ENCODE results near the gene DLGAP1.
A peak's percentile ranks its signal among the peaks of the same experiment; 100 is the strongest.
"Not testable (repeated sequence)": the region's sequence is repeated elsewhere in the genome, so short reads cannot be mapped to it uniquely, and the experiment has no call there.

The DLGAP1 gene

DNA sequence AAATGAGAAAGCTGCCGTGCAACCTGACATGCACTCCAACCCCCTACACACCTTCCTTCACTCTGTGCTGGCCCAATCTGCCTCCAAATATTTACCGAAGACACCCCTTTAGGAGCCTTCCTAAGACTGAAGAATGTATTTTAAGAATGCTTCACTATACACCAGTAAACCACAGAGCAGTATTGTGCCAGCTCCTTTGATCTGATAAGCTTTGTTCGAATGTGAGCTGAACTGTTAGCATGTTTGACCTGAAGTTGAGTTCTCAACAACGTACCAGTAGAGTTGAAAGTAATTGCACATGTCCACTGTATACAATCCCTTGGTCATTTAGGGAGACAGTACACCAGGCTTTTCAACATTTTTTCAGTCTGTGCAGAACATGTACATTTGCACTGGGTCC, 745.9 kb downstream of the DLGAP1 start:
- peak; percentile 74 for DNase-seq

DNA sequence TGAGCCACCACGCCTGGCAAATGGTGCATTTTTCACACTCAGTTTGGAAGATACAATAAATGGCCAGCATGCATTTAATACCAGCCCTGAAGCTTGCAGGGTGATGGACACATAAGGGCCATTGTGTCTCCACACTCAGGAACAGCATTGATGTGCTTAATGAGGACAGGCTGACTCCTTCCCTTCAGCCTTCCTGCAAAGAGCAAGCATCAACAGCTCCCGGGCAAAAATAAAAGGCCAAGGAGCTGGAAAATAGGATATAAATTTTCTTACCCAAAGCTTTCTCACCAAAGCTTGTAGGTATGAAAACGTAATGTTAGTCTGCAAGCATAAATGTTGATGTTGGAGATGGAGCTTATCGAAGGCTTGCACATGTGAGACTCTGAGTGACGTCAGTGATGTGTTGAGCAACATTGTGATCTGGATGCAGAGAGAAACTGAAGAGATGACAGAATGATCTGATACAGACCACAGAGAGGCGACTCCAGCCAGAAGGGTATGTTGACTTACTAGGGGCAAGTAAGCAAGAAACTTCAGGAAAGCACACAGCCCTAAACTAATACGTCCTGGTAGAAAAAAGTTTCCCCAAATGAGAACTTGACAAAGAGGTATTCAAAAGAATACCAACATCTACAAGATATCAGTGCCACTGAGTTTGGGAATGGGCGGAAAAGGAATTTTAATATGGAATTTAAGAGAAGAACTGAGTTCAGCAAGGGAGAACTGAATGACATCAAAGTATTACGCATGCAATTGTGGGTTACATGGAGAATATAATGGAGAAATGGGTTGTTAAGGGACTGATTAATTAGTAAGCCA, 748.6 kb downstream of the DLGAP1 start:
- peak; percentile 95 for DNase-seq

DNA sequence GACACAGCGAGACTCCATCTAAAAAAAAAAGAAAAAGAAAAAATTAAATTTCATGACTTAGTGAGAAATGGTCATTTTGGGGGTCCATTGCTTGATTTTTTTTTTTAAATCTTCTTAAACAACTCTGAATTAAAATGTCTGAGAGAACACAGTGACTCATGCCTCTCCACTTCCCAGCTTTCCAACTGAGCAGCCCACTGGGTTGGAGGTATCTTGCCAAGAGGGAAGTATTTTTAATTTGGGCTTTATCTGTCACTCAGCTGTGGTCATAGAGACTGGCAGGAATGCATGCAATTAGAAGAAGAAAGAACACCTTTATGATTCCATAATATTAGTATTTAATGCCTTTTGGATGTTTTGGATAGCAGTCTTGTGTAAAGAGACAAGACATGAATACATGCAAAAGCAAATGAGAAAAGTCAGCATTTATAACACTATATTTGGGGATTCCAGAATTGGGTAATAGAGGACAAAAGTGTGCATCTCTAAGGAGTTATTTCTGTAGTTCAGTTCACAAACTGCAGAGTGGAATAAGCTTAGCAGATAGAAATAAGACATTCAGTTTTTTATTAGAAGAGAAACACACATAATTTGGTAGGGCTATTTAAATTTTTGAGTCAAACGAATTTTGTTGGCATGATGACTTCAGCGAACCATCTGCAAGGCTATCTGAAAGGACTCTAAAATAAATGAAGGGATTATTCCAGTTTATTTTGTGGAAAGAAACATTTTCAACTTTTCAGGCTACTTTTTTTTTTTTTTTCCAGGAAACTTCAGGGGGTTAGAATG, 750.4 kb downstream of the DLGAP1 start:
- no peak for DNase-seq

DNA sequence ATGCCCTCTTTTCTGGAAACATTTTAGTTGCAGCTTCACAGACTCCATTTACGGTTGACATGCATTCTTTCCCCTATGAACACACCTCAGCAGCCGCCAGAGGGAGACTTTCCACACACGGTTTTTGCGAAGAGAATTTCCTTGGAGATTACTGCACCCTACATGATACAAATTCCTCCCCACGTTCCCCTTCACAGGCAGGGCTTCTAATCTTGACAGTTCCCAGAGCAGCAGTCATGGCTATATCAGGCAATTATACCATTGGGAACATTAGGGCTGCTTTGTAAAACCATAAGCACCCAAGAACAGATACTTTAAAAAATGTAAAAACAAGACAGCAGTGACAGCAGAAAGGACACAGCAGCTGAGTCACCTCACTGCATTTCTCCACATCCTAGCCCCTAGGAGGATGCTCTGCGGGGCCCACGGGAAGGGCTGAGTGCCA, 751.4 kb downstream of the DLGAP1 start:
- peak; percentile 78 for DNase-seq

- DNase-seq = peak; percentile 22
These were observed 755.2 kb downstream of the DLGAP1 start for GRCh38 chr18:3699707-3700567.

- DNase-seq = not testable (repeated sequence)
These were observed 760.9 kb downstream of the DLGAP1 start for GRCh38 chr18:3694030-3694778.

DNA sequence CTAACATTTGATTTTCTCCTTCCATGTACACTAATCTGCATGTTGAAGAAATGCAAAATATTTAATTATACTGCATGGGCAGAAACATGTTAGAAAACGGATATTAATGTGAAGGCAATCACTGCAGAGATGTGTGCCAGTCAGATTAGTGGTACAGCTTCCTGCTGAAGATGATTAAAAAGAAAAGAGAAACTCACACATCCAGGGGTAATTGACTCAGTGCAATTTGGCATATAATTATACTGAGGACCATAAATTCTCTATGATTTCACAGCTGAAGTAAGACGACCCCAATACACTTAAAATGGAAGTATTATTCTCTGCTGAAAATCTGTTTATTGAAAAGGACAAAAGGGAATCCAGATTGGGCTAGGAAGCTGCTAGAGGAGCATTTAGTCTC, 761.7 kb downstream of the DLGAP1 start:
- DNase-seq = no peak

- no peak for DNase-seq
These were observed 762.4 kb downstream of the DLGAP1 start for GRCh38 chr18:3692691-3693090.

GRCh38 chr18:3692113-3692621, 762.9 kb downstream of the DLGAP1 start:
- DNase-seq = no peak

GRCh38 chr18:3691705-3692104, 763.4 kb downstream of the DLGAP1 start:
- DNase-seq = no peak

DNA sequence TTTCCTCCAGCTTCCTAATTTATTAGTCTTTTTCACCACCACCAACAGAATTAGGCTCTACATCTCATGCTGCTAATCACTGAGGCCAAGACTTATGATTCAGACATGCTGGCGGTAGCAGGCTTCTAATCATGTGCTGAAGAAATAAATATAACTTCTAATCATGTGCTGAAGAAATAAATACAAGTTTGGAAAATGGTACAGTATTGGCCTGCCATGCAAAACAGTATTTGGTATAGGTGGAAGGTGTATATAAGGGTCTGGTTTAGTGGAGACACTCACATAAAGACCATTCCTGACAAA, 764.4 kb downstream of the DLGAP1 start:
- DNase-seq = no peak

- DNase-seq = no peak
These were observed 764.9 kb downstream of the DLGAP1 start for GRCh38 chr18:3689986-3690763.

GRCh38 chr18:3689091-3689490, 766.0 kb downstream of the DLGAP1 start:
- DNase-seq = no peak

DNA sequence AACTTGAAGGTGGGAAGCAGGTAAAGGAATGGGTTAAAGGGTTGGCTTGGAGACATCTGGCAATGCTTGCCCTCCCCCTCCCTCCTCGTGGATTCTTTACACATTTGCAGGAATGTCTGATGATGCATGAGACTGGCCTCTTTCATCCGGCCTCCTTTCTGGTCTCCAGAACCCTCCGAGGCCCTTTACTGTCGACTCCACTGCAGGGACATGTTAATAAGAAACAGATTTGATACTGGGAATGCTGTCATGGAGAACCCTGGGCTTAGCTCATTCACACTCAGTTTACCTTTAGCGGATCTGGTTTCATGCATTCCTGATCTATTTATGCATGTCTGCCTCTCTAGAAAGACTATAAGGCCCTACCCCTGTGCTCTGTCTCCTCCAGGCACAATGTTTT, 766.4 kb downstream of the DLGAP1 start:
- no peak for DNase-seq

DNA sequence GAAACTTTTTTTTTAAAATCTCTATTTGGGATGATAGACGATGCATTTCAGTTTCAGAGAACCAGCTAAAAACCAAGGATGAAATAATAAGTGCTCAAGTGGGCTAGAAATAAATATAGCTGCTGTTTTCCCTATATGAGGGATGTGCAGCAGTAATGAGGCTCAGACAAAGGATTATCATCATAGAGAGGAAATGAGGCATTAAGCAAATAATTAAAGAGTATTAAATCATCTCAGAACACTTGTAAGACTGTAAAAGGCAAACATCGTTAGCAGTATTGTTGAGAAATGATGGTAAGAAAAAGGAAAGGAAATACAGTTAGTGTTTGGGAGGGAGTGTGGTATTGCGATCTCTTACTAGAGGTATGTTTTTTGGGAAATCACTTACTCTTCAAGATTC, 771.6 kb downstream of the DLGAP1 start:
- no peak for DNase-seq

DNA sequence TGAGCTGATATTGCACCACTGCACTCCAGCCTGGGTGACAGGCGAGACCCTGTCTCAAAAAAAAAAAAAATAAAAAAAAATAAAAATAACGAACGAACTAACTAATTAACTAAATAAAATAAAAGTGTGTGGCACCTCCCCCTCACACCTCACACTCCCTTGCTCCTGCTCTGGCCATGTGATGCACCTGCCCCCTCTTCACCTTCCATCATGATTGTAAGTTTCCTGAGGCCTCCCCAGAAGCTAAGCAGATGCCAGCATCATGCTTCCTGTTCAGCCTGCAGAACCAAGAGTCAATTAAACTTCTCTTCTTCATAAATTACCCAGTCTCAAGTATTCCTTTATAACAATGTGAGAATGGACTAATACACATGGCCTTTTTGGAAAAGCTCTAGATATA, 773.0 kb downstream of the DLGAP1 start:
- no peak for DNase-seq

GRCh38 chr18:3679241-3679640, 775.9 kb downstream of the DLGAP1 start:
- no peak for DNase-seq

GRCh38 chr18:3675994-3676393, 779.1 kb downstream of the DLGAP1 start:
- no peak for DNase-seq

GRCh38 chr18:3675446-3675845, 779.7 kb downstream of the DLGAP1 start:
- no peak for DNase-seq

DNA sequence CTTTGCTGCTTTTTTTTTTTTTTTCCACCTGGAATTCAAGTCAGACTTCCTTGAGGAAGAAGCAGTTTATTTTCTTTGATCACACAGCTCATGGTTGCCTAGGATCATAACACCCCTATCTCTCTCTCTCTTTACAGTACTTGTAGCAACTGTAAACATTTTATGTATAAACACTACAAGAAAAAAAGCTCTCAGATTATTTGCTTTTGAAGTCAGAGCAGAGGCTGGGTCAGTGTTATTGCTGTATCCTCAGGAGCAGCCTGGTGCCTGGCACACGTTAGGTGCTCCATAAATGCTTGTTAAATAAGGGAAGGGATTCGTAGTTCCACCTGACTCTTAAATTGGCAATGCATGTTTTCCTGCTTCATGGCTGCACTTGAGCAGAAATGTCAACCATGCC, 783.9 kb downstream of the DLGAP1 start:
- no peak for DNase-seq

DNA sequence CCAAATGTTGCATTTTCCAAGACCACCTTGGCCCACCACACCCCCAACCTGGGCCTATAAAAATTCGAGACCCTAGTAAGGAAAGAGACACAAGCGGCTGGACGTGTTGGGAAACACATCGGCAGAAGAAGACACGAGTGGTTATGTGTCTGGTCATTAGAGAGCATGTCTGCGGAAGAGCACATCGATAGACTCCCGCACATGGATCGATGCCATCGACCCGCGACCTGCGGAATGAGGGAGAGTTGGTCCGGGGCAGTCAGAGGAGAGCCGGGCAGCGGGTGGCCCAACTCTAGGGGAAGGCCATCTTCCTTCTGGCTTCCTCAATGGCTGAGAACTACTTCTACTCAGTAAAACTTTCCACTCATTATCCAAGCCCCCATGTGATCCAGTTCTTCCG, 785.7 kb downstream of the DLGAP1 start:
- no peak for DNase-seq
